Measurements from ENCODE around the gene RND2. TPM values are rescaled to one million over a fixed set of nuclear protein-coding genes. Genes with fewer than 3 reads are reported as not detected.

Gene RND2
- total and polyA plus RNA-seq, 2 experiments from 2014 or later, result 18.5 to 22.9 TPM

DNA sequence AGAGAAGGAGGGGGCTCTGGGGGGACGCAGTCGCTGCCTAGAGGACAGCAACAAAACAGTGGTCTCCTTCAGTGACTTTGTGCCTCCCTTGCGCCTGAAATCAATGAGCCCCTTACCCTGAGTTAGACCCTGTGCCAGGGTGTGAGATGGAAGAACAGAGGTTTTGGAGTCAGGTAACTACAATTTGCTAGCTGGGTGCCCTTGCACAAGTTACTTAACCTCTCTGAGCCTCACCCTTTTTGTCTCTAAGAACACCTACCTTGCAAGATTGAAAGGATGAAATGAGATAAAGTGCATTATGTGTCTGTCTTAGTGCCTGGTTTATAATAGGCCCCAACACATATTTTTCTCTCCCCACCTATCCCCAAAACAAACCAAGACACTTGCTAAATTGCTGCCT lies 9.9 kb downstream of the RND2 start:
- Histone ChIP-seq H3K4me3 (peak overlapping the region; percentile 47), H3F3A (replicated peaks; ENCODE audit: low read depth) (peaks cover 18% of the 10 kb centered on the region), H3K36me3 (ENCODE audit: insufficient read depth) (no peaks in the 10 kb centered on the region), H3K4me1 (ENCODE audit: insufficient read depth) (peaks cover 59% of the 10 kb centered on the region), H3K27me3 (ENCODE audit: insufficient read depth) (no peaks in the 10 kb centered on the region), H4K20me1 (replicated peaks; ENCODE audit: insufficient read depth) (no peaks in the 10 kb centered on the region), H3K9me2 (ENCODE audit: insufficient read depth) (no peaks in the 10 kb centered on the region), H2AFZ (no peak overlapping the region), H3K79me2 (replicated peaks; ENCODE audit: insufficient read depth) (no peaks in the 10 kb centered on the region), H3K4me2 (peak overlapping the region; percentile 73), H3K27ac (ENCODE audit: low read depth) (peak overlapping the region; percentile 84)
- Mint-ChIP-seq H3K4me1 (peaks cover 55% of the 10 kb centered on the region), H3K9me3 (no peaks in the 10 kb centered on the region), H3K4me3 (peak overlapping the region; percentile 22; the same call in 1 of the 3 replicates), H3K27ac (peak overlapping the region; percentile 93), H3K36me3 (ENCODE audit: low read depth) (peaks cover 4% of the 10 kb centered on the region; the same call in 1 of the 3 replicates), H3K27me3 (ENCODE audit: insufficient read depth, low read depth, poor library complexity) (peaks cover 23% of the 10 kb centered on the region)
- ATAC-seq (no peak), DNase-seq (ENCODE audit: low spot score) (no peak)
- no peak for TF ChIP-seq EZH2phosphoT487 (IDR thresholded peaks at IDR 0.05; ENCODE audit: unreplicated experiment)

DNA sequence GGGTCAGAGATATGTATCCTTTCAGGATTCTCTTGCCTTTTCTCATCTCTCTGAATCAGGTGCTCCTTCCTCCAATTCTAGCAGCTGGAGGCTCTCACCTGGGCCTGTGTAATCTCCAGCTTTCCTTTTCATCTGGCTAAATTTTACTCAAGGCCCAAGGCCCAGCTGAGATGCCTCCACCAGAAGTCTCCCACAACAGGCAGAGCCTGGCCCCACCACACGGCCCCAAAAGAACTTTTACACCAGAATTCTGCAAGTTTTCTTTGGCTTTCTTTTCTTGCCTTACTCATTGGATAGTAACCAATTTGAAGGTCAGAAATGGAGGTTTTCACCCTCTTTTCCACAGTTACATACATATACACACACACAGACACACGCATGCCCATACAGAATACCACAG lies 14.6 kb downstream of the RND2 start:
- peak overlapping the region; percentile 61; the same call in 1 of the 2 replicates for H3K27ac Mint-ChIP-seq
- Histone ChIP-seq H3K4me3 (no peak overlapping the region), H3K27ac (ENCODE audit: low read depth) (peak overlapping the region; percentile 64; the same call in 1 of the 2 replicates), H3K27me3 (ENCODE audit: insufficient read depth) (no peaks in the 10 kb centered on the region), H3K36me3 (ENCODE audit: insufficient read depth) (no peaks in the 10 kb centered on the region), H3F3A (replicated peaks; ENCODE audit: low read depth) (peaks cover 25% of the 10 kb centered on the region), H4K20me1 (replicated peaks; ENCODE audit: insufficient read depth) (no peaks in the 10 kb centered on the region), H2AFZ (no peak overlapping the region), H3K9me2 (ENCODE audit: insufficient read depth) (no peaks in the 10 kb centered on the region), H3K79me2 (replicated peaks; ENCODE audit: insufficient read depth) (no peaks in the 10 kb centered on the region), H3K4me1 (ENCODE audit: insufficient read depth) (peaks cover 64% of the 10 kb centered on the region), H3K4me2 (no peak overlapping the region)
- no peaks in the 10 kb centered on the region for H3K9me3 Mint-ChIP-seq
- no peak overlapping the region for H3K4me3 Mint-ChIP-seq
- ATAC-seq (no peak), DNase-seq (ENCODE audit: low spot score) (no peak)
- TF ChIP-seq EZH2 (IDR thresholded peaks at IDR 0.05; ENCODE audit: low read depth, unreplicated experiment) (no peak), STAT1 (IDR thresholded peaks at IDR 0.05; ENCODE audit: unreplicated experiment) (no peak), NANOG (IDR thresholded peaks at IDR 0.05; ENCODE audit: borderline replicate concordance) (no peak), ZNF331 (CRISPR knock-in tag; IDR thresholded peaks at IDR 0.05; ENCODE audit: low read depth) (no peak), CREB1 (CRISPR knock-in tag; IDR thresholded peaks at IDR 0.05; ENCODE audit: low read depth) (no peak), JUNB (IDR thresholded peaks at IDR 0.05; ENCODE audit: unreplicated experiment) (no peak)
- peaks cover 17% of the 10 kb centered on the region for H3K27me3 Mint-ChIP-seq (ENCODE audit: insufficient read depth, low read depth, poor library complexity)
- 0 out of 3 replicates have a peak, but pooled peaks cover 2% of the 10 kb centered on the region for H3K36me3 Mint-ChIP-seq (ENCODE audit: low read depth)
- H3K4me1 Mint-ChIP-seq, result peaks cover 72% of the 10 kb centered on the region

DNA sequence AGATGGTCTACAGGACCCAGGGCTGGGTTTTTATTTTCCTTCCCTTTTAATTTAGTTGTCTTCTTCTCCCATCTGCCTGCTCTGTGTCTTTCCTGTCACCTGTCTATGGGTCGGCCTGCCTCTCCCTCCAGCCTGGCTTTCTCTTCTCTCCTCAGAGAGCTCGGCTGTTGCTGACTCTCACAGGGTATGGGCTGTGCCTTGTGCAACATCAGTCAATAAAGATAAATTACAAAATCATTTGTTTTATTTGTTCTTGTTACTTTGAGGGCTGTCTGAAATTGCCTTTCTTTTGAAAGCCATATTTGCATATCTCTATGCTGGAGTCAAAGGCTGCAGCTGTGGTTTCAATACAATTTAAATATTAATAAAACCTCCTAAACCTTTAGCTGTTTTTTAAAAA lies 15.6 kb downstream of the RND2 start:
- Histone ChIP-seq H3K79me2 (replicated peaks; ENCODE audit: insufficient read depth) (no peaks in the 10 kb centered on the region), H3K4me2 (peak overlapping the region; percentile 45), H3K4me3 (no peak overlapping the region), H3K36me3 (ENCODE audit: insufficient read depth) (no peaks in the 10 kb centered on the region; the same call in 1 of the 2 replicates), H3K9me2 (ENCODE audit: insufficient read depth) (no peaks in the 10 kb centered on the region), H3F3A (replicated peaks; ENCODE audit: low read depth) (peaks cover 16% of the 10 kb centered on the region), H3K27me3 (ENCODE audit: insufficient read depth) (no peaks in the 10 kb centered on the region), H2AFZ (no peak overlapping the region), H4K20me1 (replicated peaks; ENCODE audit: insufficient read depth) (no peaks in the 10 kb centered on the region), H3K4me1 (ENCODE audit: insufficient read depth) (peaks cover 53% of the 10 kb centered on the region), H3K27ac (ENCODE audit: low read depth) (peak overlapping the region; percentile 92)
- no peak overlapping the region; the same call in 2 of the 3 replicates for H3K4me3 Mint-ChIP-seq
- H3K27ac Mint-ChIP-seq, result peak overlapping the region; percentile 76
- DNase-seq (ENCODE audit: low spot score) (no peak), ATAC-seq (no peak)
- TF ChIP-seq, protein P1, sequence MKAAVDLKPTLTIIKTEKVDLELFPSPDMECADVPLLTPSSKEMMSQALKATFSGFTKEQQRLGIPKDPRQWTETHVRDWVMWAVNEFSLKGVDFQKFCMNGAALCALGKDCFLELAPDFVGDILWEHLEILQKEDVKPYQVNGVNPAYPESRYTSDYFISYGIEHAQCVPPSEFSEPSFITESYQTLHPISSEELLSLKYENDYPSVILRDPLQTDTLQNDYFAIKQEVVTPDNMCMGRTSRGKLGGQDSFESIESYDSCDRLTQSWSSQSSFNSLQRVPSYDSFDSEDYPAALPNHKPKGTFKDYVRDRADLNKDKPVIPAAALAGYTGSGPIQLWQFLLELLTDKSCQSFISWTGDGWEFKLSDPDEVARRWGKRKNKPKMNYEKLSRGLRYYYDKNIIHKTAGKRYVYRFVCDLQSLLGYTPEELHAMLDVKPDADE (IDR thresholded peaks at IDR 0.05), result no peak
- TF ChIP-seq ZNF331 (CRISPR knock-in tag; IDR thresholded peaks at IDR 0.05; ENCODE audit: low read depth), result no peak
- TF ChIP-seq STAT1 (IDR thresholded peaks at IDR 0.05; ENCODE audit: unreplicated experiment), result no peak
- TF ChIP-seq JUNB (IDR thresholded peaks at IDR 0.05; ENCODE audit: unreplicated experiment), result no peak
- H3K4me1 Mint-ChIP-seq, result peaks cover 62% of the 10 kb centered on the region
- H3K9me3 Mint-ChIP-seq, result no peaks in the 10 kb centered on the region
- peaks cover 10% of the 10 kb centered on the region; the same call in 1 of the 3 replicates for H3K36me3 Mint-ChIP-seq (ENCODE audit: low read depth)
- H3K27me3 Mint-ChIP-seq (ENCODE audit: insufficient read depth, low read depth, poor library complexity), result peaks cover 12% of the 10 kb centered on the region

Data from GM23338 (cell line).